Stimulated activated CD4-positive, alpha-beta T cell treated with anti-CD3 and anti-CD28 coated beads, Interleukin-2, amount 100 ng/mL, for 24 hours (primary cell): ENCODE data around the gene FBF1.

Experiments used
- DNase-seq, 2 donors: peaks; one replicate each; pipeline ENCODE4 v3.0.0-alpha.2; 2020

FBF1 gene

GRCh38 chr17:75945211-75945610, 4.4 kb upstream of the FBF1 start:
- DNase-seq, result no peak

DNA sequence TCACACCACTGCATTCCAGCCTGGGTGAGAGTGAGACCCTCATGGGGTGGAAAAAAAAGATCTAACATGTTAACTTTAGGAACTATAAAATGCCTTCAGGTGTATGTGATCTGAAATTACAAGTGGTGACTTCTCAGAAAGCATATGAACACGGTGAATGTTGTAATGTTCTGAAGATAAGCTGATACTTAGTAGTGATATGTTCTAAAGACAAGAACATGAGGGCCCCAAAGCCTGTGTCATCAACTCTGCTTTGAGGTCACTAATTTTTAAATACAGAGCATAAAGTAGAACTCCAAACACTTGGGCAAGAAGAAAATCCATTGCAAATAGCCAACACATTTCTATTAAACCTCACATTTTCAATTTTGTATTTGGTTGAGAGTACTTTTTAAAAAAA, 2.6 kb upstream of the FBF1 start:
- DNase-seq, result no peak

- DNase-seq, result no peak
Measured at GRCh38 chr17:75942473-75942872, 1.6 kb upstream of the FBF1 start.

GRCh38 chr17:75941442-75941819, 589 bp upstream of the FBF1 start:
- DNase-seq, result no peak

DNA sequence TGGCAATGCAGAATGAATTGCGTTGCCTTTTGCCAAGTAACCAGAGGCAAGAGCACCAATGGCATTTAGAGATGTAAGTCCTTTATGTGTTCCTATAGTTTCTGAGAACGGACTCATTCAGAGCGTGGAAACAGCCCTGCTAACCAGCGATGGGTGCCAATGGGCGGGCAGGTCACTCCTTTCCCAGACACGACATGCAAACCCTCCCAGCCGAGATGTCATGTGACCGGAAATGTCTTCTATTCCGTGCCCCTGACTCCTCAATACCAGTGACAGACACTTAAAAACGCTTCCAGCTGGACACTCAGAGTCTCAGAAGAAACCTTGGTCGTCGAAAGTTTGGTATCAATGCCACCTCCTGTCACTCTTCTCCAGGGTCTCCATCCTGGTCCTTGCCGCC, 3.2 kb downstream of the FBF1 start:
- DNase-seq, result no peak

DNA sequence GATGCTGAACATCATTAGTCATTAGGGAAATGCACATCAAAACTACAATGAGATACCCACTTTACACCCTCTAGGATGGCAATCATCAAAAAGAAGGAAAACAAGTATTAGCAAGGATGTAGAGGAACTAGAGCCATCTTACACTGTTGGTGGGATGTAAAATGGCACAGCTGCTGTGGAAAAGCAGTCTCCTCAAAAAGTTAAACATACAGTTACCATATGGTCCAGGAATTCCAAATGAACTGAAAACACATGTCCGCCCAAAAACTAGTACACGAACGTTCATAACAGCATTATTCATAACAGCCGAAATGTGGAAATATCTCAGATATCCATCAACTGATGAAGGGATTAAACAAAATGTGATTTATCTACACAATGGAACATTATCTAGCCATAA, 7.0 kb downstream of the FBF1 start:
- DNase-seq, result no peak

DNA sequence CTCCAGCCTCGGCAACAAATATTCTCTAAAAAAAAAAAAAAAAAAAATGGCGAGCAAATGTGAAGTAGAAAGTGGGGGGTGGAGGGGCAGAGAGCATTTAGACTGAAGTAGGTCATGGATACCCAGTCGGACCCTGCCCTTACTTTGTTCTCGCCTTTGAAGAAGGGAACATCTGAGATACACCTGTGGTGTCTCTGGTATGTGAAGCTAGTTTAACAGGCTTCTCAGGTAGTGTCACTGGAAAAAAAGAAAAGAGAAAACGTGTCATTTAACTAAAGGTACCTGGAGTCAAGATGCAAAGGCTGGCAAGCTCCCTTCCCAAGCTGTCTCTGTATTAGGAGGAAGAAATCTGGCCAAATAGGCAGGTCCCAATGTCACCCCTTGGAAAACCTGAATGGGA, 8.0 kb downstream of the FBF1 start:
- no peak for DNase-seq

DNA sequence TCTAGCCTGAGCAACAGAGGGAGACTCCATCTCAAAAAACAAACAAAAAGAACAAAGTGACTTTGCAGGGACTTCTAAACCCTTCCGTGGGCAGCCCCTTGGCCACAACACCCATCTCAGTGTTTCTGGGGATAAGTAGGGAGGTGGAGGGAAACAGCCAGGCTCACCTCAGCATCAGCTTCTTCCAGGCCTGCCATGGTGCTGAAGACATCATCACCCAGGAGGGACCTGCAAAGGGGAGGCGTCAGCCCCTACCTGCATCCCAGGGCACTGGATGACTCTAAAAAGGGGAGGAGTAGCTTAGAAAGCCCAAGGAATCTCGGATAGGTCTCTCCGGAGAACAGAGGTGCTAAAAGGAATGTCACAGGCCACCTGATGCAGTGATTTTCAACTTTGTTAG, 9.8 kb downstream of the FBF1 start:
- no peak for DNase-seq

DNA sequence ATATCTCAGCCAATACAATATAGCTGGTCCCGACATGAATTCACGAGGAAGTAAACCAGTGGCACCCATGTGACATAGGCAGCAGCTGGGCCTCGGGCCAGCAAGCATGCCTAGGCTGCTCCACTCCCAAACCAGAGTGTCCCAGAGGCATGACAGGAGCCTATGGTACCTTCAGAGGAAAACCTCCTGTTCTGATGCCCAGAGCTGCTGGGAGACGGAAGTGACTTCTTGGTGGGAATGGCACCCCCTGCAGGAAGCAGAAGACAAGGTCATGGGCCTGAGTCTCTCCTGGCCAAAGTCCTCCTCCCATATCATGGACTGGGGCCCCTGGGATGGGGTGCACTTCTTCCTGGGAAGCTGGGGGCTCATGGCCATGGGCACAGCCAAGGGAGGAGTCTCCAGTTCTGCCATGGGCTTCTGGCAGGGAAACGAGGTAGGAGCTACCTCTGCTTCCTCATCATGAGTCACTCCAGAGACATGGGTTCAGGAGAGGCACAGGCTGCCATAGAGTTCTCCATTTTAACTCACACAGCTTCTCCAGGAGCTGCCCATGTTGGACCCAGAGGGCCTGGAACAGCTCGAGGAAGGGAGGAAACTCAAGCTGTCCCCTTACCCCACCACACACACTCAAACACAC, 13.4 kb downstream of the FBF1 start:
- DNase-seq, result no peak

DNA sequence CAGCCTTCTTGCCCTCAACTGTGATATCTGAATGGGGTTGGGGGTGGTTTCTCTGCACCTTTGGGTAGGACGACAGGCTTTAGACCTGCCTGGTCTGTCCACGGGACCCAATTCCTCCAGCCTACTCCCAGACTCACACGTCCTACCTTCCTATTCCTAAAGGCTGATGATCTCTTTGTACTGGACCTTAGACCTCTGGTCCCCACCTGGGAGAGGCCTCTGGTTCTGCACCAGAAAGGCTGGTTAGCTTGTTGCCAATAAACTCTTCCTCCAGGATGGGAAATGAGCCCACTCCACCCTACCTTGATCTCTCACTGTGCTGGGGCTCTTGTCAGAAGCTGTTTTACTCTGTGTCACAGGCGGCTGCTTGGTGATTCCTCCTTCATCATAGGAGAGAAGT, 14.4 kb downstream of the FBF1 start:
- no peak for DNase-seq

DNA sequence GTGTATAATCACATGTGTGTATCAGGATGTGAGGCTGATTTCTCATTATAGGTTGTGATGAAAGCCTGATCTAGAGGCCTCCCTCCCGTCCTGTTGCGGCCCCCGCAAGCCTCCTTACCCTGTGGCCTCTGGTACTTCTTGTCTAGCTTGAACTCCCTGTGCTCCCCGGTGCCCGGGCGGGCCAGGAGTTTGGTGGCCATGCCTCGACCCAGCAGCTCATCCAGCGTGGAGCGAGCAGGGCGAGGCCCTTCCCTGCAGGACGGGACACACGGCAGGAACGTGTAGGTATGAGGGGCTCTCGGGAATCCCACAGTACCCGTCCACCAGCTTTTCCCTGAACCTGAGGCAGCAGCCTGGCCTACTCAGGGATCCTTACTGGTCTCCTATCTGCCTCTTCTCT, 14.9 kb downstream of the FBF1 start:
- DNase-seq, result no peak

DNA sequence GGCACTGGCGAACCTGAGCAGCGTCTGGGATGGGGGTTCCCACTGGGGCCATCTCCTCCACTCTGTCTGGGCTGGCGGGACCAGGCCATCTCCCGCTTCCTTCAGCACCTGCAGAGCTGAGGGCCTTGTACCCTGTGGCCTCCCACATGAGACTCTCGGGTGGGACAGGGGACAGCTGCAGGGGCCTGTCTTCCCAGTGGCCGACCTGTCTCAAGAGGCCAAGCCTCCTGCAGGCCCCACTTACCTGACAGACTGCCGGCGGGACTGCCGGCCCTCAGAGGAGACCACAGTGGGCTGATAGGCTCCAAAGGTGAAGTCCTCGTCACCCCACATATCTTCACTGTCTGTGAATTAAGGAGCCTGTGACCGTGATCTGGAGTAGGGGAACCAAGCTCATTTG, 15.7 kb downstream of the FBF1 start:
- no peak for DNase-seq

DNA sequence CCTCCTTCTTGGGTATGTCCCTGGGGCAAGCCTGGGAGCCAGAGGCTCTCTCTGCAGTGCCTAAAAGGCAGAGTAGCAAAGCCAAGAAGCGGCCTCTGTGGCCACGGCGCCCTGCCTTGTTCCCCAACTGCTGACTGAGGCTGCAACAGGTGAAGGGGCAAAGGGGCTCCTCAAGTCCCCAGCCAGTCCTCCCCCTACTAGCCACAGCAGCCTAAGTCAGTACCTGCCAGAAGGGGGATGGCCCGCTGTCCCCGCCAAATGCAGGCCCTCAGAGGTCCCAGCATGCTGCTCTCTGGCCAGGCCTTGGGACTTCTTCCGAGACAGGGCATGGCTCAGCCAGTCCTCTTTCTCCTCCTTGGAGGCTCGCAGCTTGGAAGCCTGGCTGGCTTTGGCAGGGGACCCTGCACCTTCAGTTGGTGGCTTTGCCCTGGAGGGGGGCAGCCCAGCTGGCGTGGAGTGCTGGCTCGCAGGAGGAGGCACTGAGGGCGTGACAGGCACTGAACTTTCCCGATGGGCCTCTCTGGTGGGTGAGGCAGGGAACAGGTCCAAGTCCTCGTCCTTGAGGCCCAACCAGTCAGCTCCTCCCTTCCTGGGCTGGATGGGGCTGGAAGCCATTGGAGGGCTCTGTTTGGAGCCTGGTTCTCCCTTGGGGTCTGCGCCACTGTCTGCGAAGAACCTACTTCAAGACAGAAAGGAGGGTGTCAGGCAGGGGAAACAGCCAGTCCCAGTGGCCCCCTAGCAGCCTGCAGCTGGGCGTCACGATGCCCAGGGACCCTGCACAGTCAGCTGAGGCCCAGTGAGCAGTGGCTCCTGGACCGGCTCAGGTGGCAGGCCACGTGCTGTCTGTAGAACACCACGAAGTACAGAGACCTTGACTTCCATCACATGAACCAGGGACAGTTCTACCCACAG, 17.6 kb downstream of the FBF1 start:
- DNase-seq, result no peak

- no peak for DNase-seq
Measured at GRCh38 chr17:75922173-75922961, 18.5 kb downstream of the FBF1 start.

GRCh38 chr17:75921596-75921995, 19.2 kb downstream of the FBF1 start:
- DNase-seq, result no peak

- no peak for DNase-seq
Measured at GRCh38 chr17:75920045-75920560, 20.7 kb downstream of the FBF1 start.

DNA sequence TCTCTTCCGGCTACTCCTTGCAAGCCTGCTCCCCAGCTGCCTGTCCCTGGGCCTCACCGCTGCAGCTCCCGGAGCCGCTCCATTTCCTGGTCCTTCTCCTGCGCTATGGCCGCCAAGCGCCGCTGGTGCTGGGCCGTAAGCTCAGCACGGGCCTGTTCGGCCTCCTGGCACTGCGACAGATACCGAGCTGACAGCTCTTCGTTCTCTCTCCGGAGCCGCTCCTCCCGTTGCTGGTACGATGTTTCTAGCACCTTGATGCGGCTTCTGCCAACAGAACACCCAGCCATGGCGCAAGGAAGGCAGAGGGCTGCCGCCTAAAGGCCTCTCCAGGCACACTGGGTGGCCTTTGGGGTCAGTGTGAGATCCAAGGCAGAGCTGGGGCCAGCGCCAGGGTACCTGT, 21.2 kb downstream of the FBF1 start:
- no peak for DNase-seq

DNA sequence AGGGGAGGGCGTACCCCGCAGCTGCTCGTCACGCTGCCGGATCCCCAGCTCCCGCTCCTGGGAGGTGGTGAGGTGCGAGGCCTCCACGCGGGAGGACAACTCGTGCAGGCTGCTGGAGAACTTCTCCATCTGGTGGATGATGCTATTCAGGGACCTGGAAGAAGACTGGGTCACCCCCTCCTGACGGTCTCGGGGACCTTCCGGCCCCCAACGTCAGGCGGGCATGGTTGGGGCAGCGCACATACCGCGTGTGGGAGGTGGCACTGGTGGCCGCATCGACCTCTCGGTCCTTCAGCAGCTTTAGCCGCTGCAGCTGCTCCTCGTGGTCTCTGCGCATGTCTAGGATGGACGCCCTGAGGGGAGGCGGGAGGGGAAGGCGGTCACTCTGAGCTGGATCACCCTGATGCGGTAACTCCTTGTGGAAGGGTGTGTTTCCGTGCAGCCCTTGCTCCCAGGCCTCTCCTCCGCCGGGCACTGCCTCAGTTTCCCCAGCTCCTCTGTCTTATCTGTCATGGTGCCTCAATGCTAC, 22.9 kb downstream of the FBF1 start:
- no peak for DNase-seq

GRCh38 chr17:75917141-75917916, 23.5 kb downstream of the FBF1 start:
- no peak for DNase-seq

DNA sequence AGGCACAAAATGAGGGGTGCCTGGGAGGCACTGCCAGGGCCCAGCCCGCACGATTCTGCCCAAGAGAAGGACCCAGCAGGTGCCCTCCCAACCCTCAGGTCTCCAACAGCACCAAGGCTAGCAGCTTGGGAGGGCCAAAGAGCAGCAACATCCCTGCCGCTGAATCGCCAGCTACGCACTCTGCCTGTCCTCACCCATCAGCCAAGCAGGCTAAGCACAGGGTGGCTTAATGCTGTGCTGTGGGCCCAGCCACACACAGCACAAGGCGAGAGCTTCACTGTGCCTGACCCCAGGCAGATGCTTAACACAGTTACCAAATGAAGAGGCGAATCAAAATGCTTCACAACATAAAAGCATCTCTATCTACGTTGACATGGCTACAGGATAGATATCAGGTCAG, 25.6 kb downstream of the FBF1 start:
- no peak for DNase-seq

GRCh38 chr17:75914643-75915267, 26.1 kb downstream of the FBF1 start:
- no peak for DNase-seq
